T-helper 2 cell treated with Interferon-gamma antibody and Interleukin-4, amounts not matched to agents 100 ng/mL and 5 ng/mL, for 36 hours (primary cell): Measurements from ENCODE around the gene PPP1R14D. TPM values are rescaled to one million over a fixed set of nuclear protein-coding genes. Genes with fewer than 3 reads are reported as not detected.

ENCODE experiments used
- total RNA-seq: library from RNA; stranded (reverse); gene quantifications from 2 replicates; pipeline ENCODE4 v1.2.3, GENCODE V29; 2022

PPP1R14D gene
- total RNA-seq, 1 donor from 2014 or later = not detected

Other genes with a start within 250 kb of the PPP1R14D start
- 51.7 and 53.0 TPM in 2 replicates for gene KNL1, start 234.5 kb downstream of the PPP1R14D start, total RNA-seq
- 64.7 and 64.9 TPM in 2 replicates for gene RAD51, start 133.5 kb downstream of the PPP1R14D start, total RNA-seq
- 35.7 and 37.9 TPM in 2 replicates for gene RMDN3, start 73.5 kb downstream of the PPP1R14D start, total RNA-seq
- gene GCHFR, start 64.6 kb downstream of the PPP1R14D start, total RNA-seq = 40.3 and 41.4 TPM in 2 replicates
- 0.89 and 1.4 TPM in 2 replicates for gene C15orf62, start 58.7 kb downstream of the PPP1R14D start, total RNA-seq
- 32.6 and 35.4 TPM in 2 replicates for gene ZFYVE19, start 21.6 kb downstream of the PPP1R14D start, total RNA-seq
- gene DNAJC17, start 21.2 kb downstream of the PPP1R14D start, total RNA-seq = 41.5 and 43.2 TPM in 2 replicates
- gene SPINT1, start 15.3 kb upstream of the PPP1R14D start, total RNA-seq = 3.6 and 3.7 TPM in 2 replicates
- gene RHOV, start 45.5 kb upstream of the PPP1R14D start, total RNA-seq = 0.09 and 0.11 TPM in 2 replicates
- gene VPS18, start 65.7 kb upstream of the PPP1R14D start, total RNA-seq = 15.6 and 16.8 TPM in 2 replicates
- gene DLL4, start 100.6 kb upstream of the PPP1R14D start, total RNA-seq = not detected in 2 replicates
- 2.7 and 3.6 TPM in 2 replicates for gene CHAC1, start 124.8 kb upstream of the PPP1R14D start, total RNA-seq